Naive thymus-derived CD4-positive, alpha-beta T cell (primary cell): Measurements from ENCODE around the gene TLX1. TPM values are rescaled to one million over a fixed set of nuclear protein-coding genes. Genes with fewer than 3 reads are reported as not detected.

Experiments used
- ATAC-seq: fragments of 150-1000 bp; cut with Tn5 transposase; 2 replicates; pipeline ENCODE4 v1.10.0; 2021; ENCODE audit warnings: mild to moderate bottlenecking, moderate library complexity
- CTCF ChIA-PET: fragments of 350-600 bp; sonication (Branson Sonifier 250); formaldehyde crosslinking; loops from one replicate; lab custom pipeline; 2021; ENCODE audit warnings: antibody characterized with exemption; lab: Charles Lee
- POLR2A ChIA-PET: fragments of 350-600 bp; sonication (Branson Sonifier 250); formaldehyde crosslinking; loops from one replicate; lab custom pipeline; 2021; ENCODE audit warnings: antibody characterized with exemption, inconsistent platforms; lab: Charles Lee
- DNase-seq, 9 donors: peaks; one replicate each; pipeline versions ENCODE4 v3.0.0 to v3.0.0-alpha.2; 2020 to 2022; ENCODE audit warnings: mixed read lengths in 1 of 9
- H3K27ac ChIP-seq: one replicate; pipeline ENCODE4 v1.7.0; 2013; ENCODE audit warnings: mild to moderate bottlenecking, low read depth, low read length, moderate library complexity
- H3K27me3 ChIP-seq, 2 donors: one replicate each; pipeline ENCODE4 v1.7.0; 2013; ENCODE audit warnings: low read length in 2 of 2, mild to moderate bottlenecking in 2 of 2, moderate library complexity in 2 of 2; ENCODE audit not compliant: control insufficient read depth in 2 of 2, insufficient read depth in 2 of 2
- H3K36me3 ChIP-seq, 3 experiments: 1 replicate in 2 of 3; 2 replicates in 1 of 3; pipeline ENCODE4 v1.7.0; 2013; ENCODE audit warnings: low read length in 3 of 3, mild to moderate bottlenecking in 3 of 3, moderate library complexity in 1 of 3; ENCODE audit not compliant: insufficient read depth in 3 of 3, control insufficient read depth in 2 of 3
- H3K4me1 ChIP-seq, 2 donors: one replicate each; pipeline ENCODE4 v1.7.0; 2013; ENCODE audit warnings: low read length in 2 of 2, mild to moderate bottlenecking in 2 of 2, moderate library complexity in 1 of 2; ENCODE audit not compliant: control insufficient read depth in 2 of 2, insufficient read depth in 2 of 2
- H3K4me3 ChIP-seq: 2 replicates; pipeline ENCODE4 v1.7.0; 2013; ENCODE audit warnings: mild to moderate bottlenecking, low read length
- H3K9me3 ChIP-seq, 3 experiments: 1 replicate in 2 of 3; 2 replicates in 1 of 3; pipeline ENCODE4 v1.7.0; 2013; ENCODE audit warnings: low read length in 3 of 3; ENCODE audit not compliant: control insufficient read depth in 2 of 3
- H3K27ac Mint-ChIP-seq, 9 donors: one replicate each; pipeline ENCODE4 v1.8.0; 2020 to 2022; ENCODE audit warnings: mixed read lengths in 9 of 9, mild to moderate bottlenecking in 8 of 9, moderate library complexity in 5 of 9, inconsistent platforms in 2 of 9
- H3K27me3 Mint-ChIP-seq, 5 donors: one replicate each; pipeline ENCODE4 v1.8.0; 2021 to 2022; ENCODE audit warnings: mixed read lengths in 5 of 5, mild to moderate bottlenecking in 1 of 5
- H3K36me3 Mint-ChIP-seq, 5 donors: one replicate each; pipeline ENCODE4 v1.8.0; 2020 to 2022; ENCODE audit warnings: mixed read lengths in 5 of 5, mild to moderate bottlenecking in 3 of 5, inconsistent platforms in 1 of 5
- H3K4me1 Mint-ChIP-seq, 7 donors: one replicate each; pipeline ENCODE4 v1.8.0; 2020 to 2022; ENCODE audit warnings: mixed read lengths in 7 of 7, mild to moderate bottlenecking in 3 of 7, inconsistent platforms in 1 of 7
- H3K4me3 Mint-ChIP-seq, 10 donors: one replicate each; pipeline ENCODE4 v1.8.0; 2020 to 2022; ENCODE audit warnings: mild to moderate bottlenecking in 10 of 10, mixed read lengths in 10 of 10, moderate library complexity in 6 of 10, inconsistent platforms in 2 of 10
- H3K9me3 Mint-ChIP-seq, 11 donors: one replicate each; pipeline ENCODE4 v1.8.0; 2020 to 2022; ENCODE audit warnings: mixed read lengths in 11 of 11, mild to moderate bottlenecking in 4 of 11, inconsistent platforms in 1 of 11, moderate library complexity in 1 of 11
- intact Hi-C, 2 donors: fragments of 100-400 bp; cut with micrococcal nuclease; formaldehyde crosslinking; loops; one replicate each; pipeline ENCODE4 v1.15.1; 2023
- polyA plus RNA-seq, 2 donors: library from polyadenylated mRNA; unstranded; fragments of 300-500 nt; fragmentation: Illumina TruSeq; gene quantifications; one replicate each; pipeline ENCODE4 v1.2.3, GENCODE V29; 2021
- total RNA-seq, 6 experiments: library from RNA in 5 of 6; stranded (reverse) in 5 of 6; gene quantifications; 1 replicate in 5 of 6; 2 replicates in 1 of 6; pipeline ENCODE4 v1.2.3 and lab custom pipeline; 2021 to 2026

Gene TLX1
- total and polyA plus RNA-seq, 7 experiments from 2014 or later, result not detected

DNA sequence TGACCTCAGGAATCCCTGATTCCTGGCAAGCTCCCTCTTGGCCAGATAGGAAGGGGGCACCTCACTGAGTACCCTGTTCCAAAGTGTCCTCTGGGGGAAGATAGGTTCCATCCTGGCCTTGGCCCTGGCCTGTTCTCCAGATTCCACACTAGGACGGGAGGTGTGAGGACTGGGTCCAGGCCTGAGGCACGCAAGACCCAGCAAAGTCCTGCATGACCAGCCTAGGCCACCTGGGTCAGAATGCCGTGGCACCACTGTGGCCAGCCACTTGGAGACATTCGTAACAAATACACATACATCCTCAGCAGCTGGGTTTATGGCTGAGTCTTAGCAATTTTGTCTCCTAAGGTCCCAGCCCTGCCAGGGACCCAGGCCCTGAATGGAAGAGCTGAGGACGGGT, 23.3 kb upstream of the TLX1 start:
- H3K9me3 ChIP-seq, result no peaks in the 10 kb centered on the region
- Mint-ChIP-seq H3K36me3 (no peaks in the 10 kb centered on the region), H3K4me1 (peaks cover 0 to 2% (median 0%) of the 10 kb centered on the region in 7 donors), H3K9me3 (no peaks in the 10 kb centered on the region), H3K27me3 (peaks cover 30 to 52% (median 34%) of the 10 kb centered on the region in 5 donors), H3K4me3 (no peak overlapping the region), H3K27ac (no peak overlapping the region)
- no peaks in the 10 kb centered on the region for H3K27me3 ChIP-seq
- no peak overlapping the region for H3K4me3 ChIP-seq
- no peaks in the 10 kb centered on the region for H3K36me3 ChIP-seq
- POLR2A ChIA-PET, result no interaction called here
- CTCF ChIA-PET, result no interaction called here
- DNase-seq (no peak), ATAC-seq (no peak)
- intact Hi-C loops, result no loop called here
- H3K27ac ChIP-seq, result no peak overlapping the region
- H3K4me1 ChIP-seq, result no peaks in the 10 kb centered on the region

- CTCF ChIA-PET, result no interaction called here
These were observed 20.1 kb upstream of the TLX1 start for GRCh38 chr10:101110856-101111523.

GRCh38 chr10:101111547-101111946, 19.6 kb upstream of the TLX1 start:
- Histone ChIP-seq H3K4me1 (no peaks in the 10 kb centered on the region), H3K36me3 (no peaks in the 10 kb centered on the region), H3K27me3 (no peaks in the 10 kb centered on the region), H3K4me3 (no peak overlapping the region), H3K27ac (no peak overlapping the region), H3K9me3 (no peaks in the 10 kb centered on the region)
- POLR2A ChIA-PET, result no interaction called here
- intact Hi-C loops, result no loop called here
- Mint-ChIP-seq H3K4me3 (no peak overlapping the region), H3K4me1 (peaks cover 0 to 2% (median 0%) of the 10 kb centered on the region in 7 donors), H3K27me3 (peaks cover 41 to 66% (median 52%) of the 10 kb centered on the region in 5 donors), H3K9me3 (no peaks in the 10 kb centered on the region), H3K36me3 (peaks cover 0 to 3% (median 0%) of the 10 kb centered on the region in 5 donors), H3K27ac (no peak overlapping the region)
- ATAC-seq (no peak), DNase-seq (no peak)
- CTCF ChIA-PET, result interaction anchor here (0.6 kb wide), 1 partner anchor 47 kb away, joined by 4 read pairs; no protein-coding TSS in a partner anchor

More at GRCh38 chr10:101110856-101111523, 20.1 kb upstream of the TLX1 start:
- peaks cover 37 to 61% (median 46%) of the 10 kb centered on the region in 5 donors for H3K27me3 Mint-ChIP-seq
- POLR2A ChIA-PET, result no interaction called here
- Histone ChIP-seq H3K4me3 (no peak overlapping the region), H3K4me1 (no peaks in the 10 kb centered on the region), H3K9me3 (no peaks in the 10 kb centered on the region), H3K27me3 (no peaks in the 10 kb centered on the region), H3K36me3 (no peaks in the 10 kb centered on the region), H3K27ac (no peak overlapping the region)
- H3K27ac Mint-ChIP-seq, result no peak overlapping the region
- H3K9me3 Mint-ChIP-seq, result no peaks in the 10 kb centered on the region
- intact Hi-C loops, result no loop called here
- H3K4me1 Mint-ChIP-seq, result peaks cover 0 to 2% (median 0%) of the 10 kb centered on the region in 7 donors
- H3K4me3 Mint-ChIP-seq, result no peak overlapping the region
- peaks cover 0 to 3% (median 0%) of the 10 kb centered on the region in 5 donors for H3K36me3 Mint-ChIP-seq
- DNase-seq (no peak), ATAC-seq (no peak)

GRCh38 chr10:101112799-101113594, 18.1 kb upstream of the TLX1 start:
- CTCF ChIA-PET, result no interaction called here
- no peak for DNase-seq
- no peak overlapping the region for H3K27ac Mint-ChIP-seq
- no peak overlapping the region for H3K4me3 Mint-ChIP-seq
- peaks cover 36 to 54% (median 51%) of the 10 kb centered on the region in 5 donors for H3K27me3 Mint-ChIP-seq
- H3K4me1 Mint-ChIP-seq, result peaks cover 0 to 2% (median 0%) of the 10 kb centered on the region in 7 donors
- POLR2A ChIA-PET, result no interaction called here
- Histone ChIP-seq H3K27me3 (no peaks in the 10 kb centered on the region), H3K27ac (no peak overlapping the region), H3K4me3 (no peak overlapping the region), H3K4me1 (no peaks in the 10 kb centered on the region), H3K9me3 (no peaks in the 10 kb centered on the region), H3K36me3 (no peaks in the 10 kb centered on the region)
- no peaks in the 10 kb centered on the region for H3K9me3 Mint-ChIP-seq
- intact Hi-C loops, result no loop called here
- peaks cover 0 to 3% (median 0%) of the 10 kb centered on the region in 5 donors for H3K36me3 Mint-ChIP-seq
- ATAC-seq, result no peak

GRCh38 chr10:101113890-101114403, 17.2 kb upstream of the TLX1 start:
- no peak overlapping the region for H3K27ac Mint-ChIP-seq
- ChIA-PET POLR2A (no interaction called here), CTCF (no interaction called here)
- Histone ChIP-seq H3K4me3 (no peak overlapping the region), H3K9me3 (no peaks in the 10 kb centered on the region), H3K36me3 (no peaks in the 10 kb centered on the region), H3K27me3 (no peaks in the 10 kb centered on the region), H3K4me1 (no peaks in the 10 kb centered on the region), H3K27ac (no peak overlapping the region)
- H3K9me3 Mint-ChIP-seq, result no peaks in the 10 kb centered on the region
- H3K4me1 Mint-ChIP-seq, result peaks cover 0 to 2% (median 0%) of the 10 kb centered on the region in 7 donors
- ATAC-seq (no peak), DNase-seq (no peak)
- peaks cover 36 to 60% (median 55%) of the 10 kb centered on the region in 5 donors for H3K27me3 Mint-ChIP-seq
- peaks cover 0 to 3% (median 0%) of the 10 kb centered on the region in 5 donors for H3K36me3 Mint-ChIP-seq
- intact Hi-C loops, result no loop called here
- H3K4me3 Mint-ChIP-seq, result no peak overlapping the region

- peaks cover 0 to 2% (median 0%) of the 10 kb centered on the region in 7 donors for H3K4me1 Mint-ChIP-seq
- peaks cover 32 to 67% (median 52%) of the 10 kb centered on the region in 5 donors for H3K27me3 Mint-ChIP-seq
- no peak overlapping the region for H3K27ac Mint-ChIP-seq
- Histone ChIP-seq H3K27me3 (no peaks in the 10 kb centered on the region), H3K4me1 (no peaks in the 10 kb centered on the region), H3K4me3 (no peak overlapping the region), H3K36me3 (no peaks in the 10 kb centered on the region), H3K9me3 (no peaks in the 10 kb centered on the region), H3K27ac (no peak overlapping the region)
- DNase-seq (no peak), ATAC-seq (no peak)
- intact Hi-C loops, result no loop called here
- ChIA-PET CTCF (no interaction called here), POLR2A (no interaction called here)
- H3K9me3 Mint-ChIP-seq, result no peaks in the 10 kb centered on the region
- H3K36me3 Mint-ChIP-seq, result peaks cover 0 to 3% (median 0%) of the 10 kb centered on the region in 5 donors
- no peak overlapping the region for H3K4me3 Mint-ChIP-seq
These were observed 16.5 kb upstream of the TLX1 start for GRCh38 chr10:101114646-101115045.
